Tibial artery (tissue), 4 donors: ENCODE data around the gene PARP1.

Experiments
- DNase-seq, 2 donors: peaks; one replicate each; pipeline ENCODE4 v3.0.0-alpha.2; 2019
- H3K27ac ChIP-seq, 2 donors: fragments of 200-600 bp; sonication (generic) in 1 of 2; 1 replicate in 1 of 2; 2 replicates in 1 of 2; pipeline ENCODE4 v1.5.1; 2018 to 2019; ENCODE audit warnings: mild to moderate bottlenecking in 1 of 2
- H3K27me3 ChIP-seq, 2 donors: fragments of 200-600 bp; sonication (generic) in 1 of 2; one replicate each; pipeline versions ENCODE4 v1.5.1 to v1.6.0; 2016 to 2019
- H3K36me3 ChIP-seq, 3 donors: fragments of 200-600 bp; sonication (generic) in 2 of 3; one replicate each; pipeline ENCODE4 v1.5.1; 2016 to 2019; ENCODE audit warnings: mild to moderate bottlenecking in 2 of 3
- H3K4me1 ChIP-seq, 4 donors: fragments of 200-600 bp; sonication (generic) in 2 of 4; 1 replicate in 3 of 4; 2 replicates in 1 of 4; pipeline ENCODE4 v1.5.1; 2016 to 2019
- H3K4me3 ChIP-seq, 2 donors: fragments of 200-600 bp; sonication (generic) in 1 of 2; 1 replicate in 1 of 2; 2 replicates in 1 of 2; pipeline ENCODE4 v1.5.1; 2018 to 2019; ENCODE audit warnings: mild to moderate bottlenecking in 2 of 2
- H3K9me3 ChIP-seq, 3 donors: fragments of 200-600 bp; sonication (generic) in 1 of 3; one replicate each; pipeline ENCODE4 v1.5.1; 2016 to 2019
- intact Hi-C: fragments of 100-400 bp; cut with DNase I; formaldehyde crosslinking; loops from one replicate; pipeline ENCODE4 v1.15.0; 2023; ENCODE audit warnings: low total_unique reads
- TF ChIP-seq, protein P1 (sequence below), 2 experiments: fragments of 200-600 bp in 1 of 2; fragments of 450-650 bp in 1 of 2; IDR thresholded peaks; one replicate each; pipeline ENCODE4 v1.5.1; 2017 to 2019; ENCODE audit warnings: antibody characterized with exemption in 2 of 2, mild to moderate bottlenecking in 1 of 2, moderate library complexity in 1 of 2

The PARP1 gene

DNA sequence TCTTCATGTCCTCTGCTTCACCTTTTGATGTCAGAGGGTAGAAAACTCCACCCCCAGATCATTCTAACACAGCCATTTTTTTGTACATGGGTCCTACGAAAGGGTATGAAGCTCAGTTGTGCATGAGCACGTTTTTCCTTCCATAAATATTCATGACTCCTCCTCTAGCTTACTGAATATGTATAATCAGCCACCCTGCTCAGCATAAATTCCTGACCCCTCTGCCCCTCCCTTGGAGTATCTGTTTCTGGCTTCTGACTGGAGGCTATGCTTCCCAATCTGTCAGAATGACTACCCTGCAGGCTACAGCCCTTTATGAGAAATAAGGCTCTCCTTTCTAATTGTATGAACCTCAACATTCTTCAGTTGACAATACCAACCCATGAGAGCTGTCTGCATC is 42.8 kb upstream of the PARP1 start:
- Histone ChIP-seq H3K9me3 (no peaks in the 10 kb centered on the region), H3K4me1 (no peaks in the 10 kb centered on the region), H3K4me3 (no peak overlapping the region), H3K27ac (no peak overlapping the region), H3K36me3 (no peaks in the 10 kb centered on the region), H3K27me3 (no peaks in the 10 kb centered on the region)
- TF ChIP-seq, protein P1, sequence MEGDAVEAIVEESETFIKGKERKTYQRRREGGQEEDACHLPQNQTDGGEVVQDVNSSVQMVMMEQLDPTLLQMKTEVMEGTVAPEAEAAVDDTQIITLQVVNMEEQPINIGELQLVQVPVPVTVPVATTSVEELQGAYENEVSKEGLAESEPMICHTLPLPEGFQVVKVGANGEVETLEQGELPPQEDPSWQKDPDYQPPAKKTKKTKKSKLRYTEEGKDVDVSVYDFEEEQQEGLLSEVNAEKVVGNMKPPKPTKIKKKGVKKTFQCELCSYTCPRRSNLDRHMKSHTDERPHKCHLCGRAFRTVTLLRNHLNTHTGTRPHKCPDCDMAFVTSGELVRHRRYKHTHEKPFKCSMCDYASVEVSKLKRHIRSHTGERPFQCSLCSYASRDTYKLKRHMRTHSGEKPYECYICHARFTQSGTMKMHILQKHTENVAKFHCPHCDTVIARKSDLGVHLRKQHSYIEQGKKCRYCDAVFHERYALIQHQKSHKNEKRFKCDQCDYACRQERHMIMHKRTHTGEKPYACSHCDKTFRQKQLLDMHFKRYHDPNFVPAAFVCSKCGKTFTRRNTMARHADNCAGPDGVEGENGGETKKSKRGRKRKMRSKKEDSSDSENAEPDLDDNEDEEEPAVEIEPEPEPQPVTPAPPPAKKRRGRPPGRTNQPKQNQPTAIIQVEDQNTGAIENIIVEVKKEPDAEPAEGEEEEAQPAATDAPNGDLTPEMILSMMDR (IDR thresholded peaks at IDR 0.05) = no peak
- intact Hi-C loops = no loop called here
- no peak for DNase-seq

DNA sequence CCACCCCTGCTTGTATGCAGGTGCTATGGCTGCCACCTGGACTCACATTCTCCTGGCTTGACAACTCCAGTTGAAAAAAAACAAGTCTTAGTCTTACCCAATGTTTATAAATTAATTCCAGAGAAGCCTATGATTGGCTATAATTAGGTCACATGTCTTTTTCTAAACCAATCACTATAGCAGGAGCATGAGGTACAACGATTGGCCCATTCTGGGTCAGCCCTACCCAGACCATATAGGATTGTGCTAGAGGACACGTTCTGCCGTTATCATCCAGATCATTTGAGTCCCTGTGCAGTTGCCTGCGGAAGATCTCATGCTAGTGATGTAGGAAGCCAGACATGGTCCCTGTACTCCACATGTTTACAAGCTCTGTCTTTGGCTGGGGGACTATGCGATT is 41.9 kb upstream of the PARP1 start:
- H3K27ac ChIP-seq = no peak overlapping the region
- H3K9me3 ChIP-seq = no peaks in the 10 kb centered on the region
- H3K36me3 ChIP-seq = no peaks in the 10 kb centered on the region
- DNase-seq = no peak
- H3K4me1 ChIP-seq = no peaks in the 10 kb centered on the region
- intact Hi-C loops = no loop called here
- H3K27me3 ChIP-seq = no peaks in the 10 kb centered on the region
- TF ChIP-seq, protein P1 (IDR thresholded peaks at IDR 0.05) = no peak
- no peak overlapping the region for H3K4me3 ChIP-seq

DNA sequence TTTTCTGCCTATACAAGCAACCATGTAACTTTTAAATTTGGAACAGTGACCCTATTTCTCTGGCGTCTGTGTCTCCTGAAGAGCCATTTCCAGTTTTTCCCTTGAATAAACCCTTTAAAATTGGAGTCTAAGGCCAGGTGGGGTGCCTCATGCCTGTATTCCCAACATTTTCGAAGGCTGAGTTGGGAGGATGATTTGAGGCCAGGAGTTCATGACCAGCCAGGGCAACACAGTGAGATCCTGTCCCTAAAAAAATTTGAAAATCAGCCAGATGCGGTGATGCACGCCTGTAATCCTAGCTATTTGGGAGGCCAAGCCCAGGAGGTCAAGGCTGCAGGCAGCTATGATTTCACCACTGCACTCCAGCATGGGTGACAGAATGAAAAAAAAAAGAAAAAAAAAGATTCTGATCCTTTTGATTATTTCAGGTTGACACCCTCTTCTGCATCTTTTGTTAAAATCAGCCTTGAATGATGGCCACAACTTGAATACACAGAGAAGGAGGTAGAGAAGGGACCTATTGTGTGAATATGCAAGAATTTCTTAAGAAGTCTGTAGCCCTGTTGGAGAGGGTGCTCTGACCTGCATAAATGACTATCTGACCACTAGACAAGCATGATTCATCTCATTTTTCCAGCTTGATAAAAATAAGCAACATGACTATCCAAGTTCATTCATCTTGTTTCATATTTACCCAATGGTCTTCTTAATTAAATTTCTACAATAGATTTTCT is 40.2 kb upstream of the PARP1 start:
- Histone ChIP-seq H3K9me3 (no peaks in the 10 kb centered on the region), H3K27me3 (no peaks in the 10 kb centered on the region), H3K4me1 (no peaks in the 10 kb centered on the region), H3K4me3 (no peak overlapping the region), H3K36me3 (no peaks in the 10 kb centered on the region), H3K27ac (no peak overlapping the region)
- DNase-seq = no peak
- TF ChIP-seq, protein P1 (IDR thresholded peaks at IDR 0.05) = no peak
- intact Hi-C loops = no loop called here

DNA sequence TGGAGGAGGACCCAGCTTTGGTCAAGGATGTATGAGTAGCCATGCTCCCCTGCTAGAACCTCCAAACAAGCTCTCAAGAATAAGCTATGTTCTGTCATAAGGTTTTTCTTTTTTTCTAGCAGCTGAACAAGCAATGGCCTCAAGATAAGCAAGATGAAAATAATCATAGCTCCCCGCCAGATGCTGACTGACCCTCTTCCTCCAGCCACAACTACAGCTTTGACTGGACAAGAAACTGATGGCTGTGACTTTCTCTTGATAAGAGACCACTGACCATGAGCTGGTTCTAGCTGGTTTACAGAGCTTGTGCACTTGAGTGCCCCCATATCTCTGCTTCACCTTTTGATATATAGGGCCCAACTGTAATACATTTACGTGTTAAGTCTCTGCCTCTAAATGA is 38.2 kb upstream of the PARP1 start:
- DNase-seq = no peak
- H3K9me3 ChIP-seq = no peaks in the 10 kb centered on the region
- H3K4me3 ChIP-seq = no peak overlapping the region
- no peak overlapping the region for H3K27ac ChIP-seq
- intact Hi-C loops = no loop called here
- no peaks in the 10 kb centered on the region for H3K36me3 ChIP-seq
- TF ChIP-seq, protein P1 (IDR thresholded peaks at IDR 0.05) = no peak
- no peaks in the 10 kb centered on the region for H3K4me1 ChIP-seq
- peaks cover 0 to 9% of the 10 kb centered on the region in 2 donors for H3K27me3 ChIP-seq

DNA sequence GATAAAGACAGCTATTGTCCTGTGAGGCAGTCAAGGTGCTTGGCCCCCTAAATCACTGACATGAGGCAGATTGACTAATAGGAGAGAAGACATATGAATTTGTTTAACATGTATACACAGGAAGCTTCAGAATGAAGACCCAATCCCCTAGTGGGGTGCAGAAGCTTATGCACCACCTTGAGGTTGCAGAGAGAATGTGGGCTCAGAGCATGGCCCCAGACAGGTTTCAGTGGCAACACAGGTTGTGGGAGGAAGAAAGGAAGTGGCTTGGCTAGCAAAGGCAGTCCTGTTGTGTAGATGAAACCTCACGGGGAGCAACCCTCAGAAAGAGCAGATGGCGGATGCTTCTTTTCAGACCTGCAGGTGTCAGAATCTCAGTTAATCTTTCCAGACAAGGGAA is 37.0 kb upstream of the PARP1 start:
- H3K27me3 ChIP-seq = peaks cover 0 to 9% of the 10 kb centered on the region in 2 donors
- no peaks in the 10 kb centered on the region for H3K9me3 ChIP-seq
- no peak overlapping the region for H3K4me3 ChIP-seq
- TF ChIP-seq, protein P1 (IDR thresholded peaks at IDR 0.05) = no peak
- no peaks in the 10 kb centered on the region for H3K4me1 ChIP-seq
- DNase-seq = no peak
- intact Hi-C loops = no loop called here
- H3K36me3 ChIP-seq = no peaks in the 10 kb centered on the region
- H3K27ac ChIP-seq = no peak overlapping the region

DNA sequence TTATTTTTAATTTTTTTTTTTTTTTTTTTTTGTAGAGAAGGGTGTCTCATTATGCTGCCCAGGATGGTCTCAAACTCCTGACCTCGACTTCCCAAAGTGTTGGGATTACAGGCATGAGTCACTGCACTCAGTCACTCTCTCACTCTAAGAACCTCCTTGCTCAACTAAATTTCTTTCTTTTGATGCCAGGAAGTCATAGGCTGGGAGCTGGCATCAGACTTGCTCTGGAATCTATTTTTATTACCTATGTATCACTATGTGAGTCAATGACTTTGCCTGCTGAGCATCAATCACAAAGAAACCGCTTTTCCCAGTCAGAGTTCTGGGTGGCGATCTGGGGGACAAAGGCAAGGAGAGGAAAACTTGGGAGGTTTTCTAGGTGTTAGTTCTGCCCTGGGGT is 35.5 kb upstream of the PARP1 start:
- H3K36me3 ChIP-seq = no peaks in the 10 kb centered on the region
- H3K27ac ChIP-seq = no peak overlapping the region
- TF ChIP-seq, protein P1 (IDR thresholded peaks at IDR 0.05) = no peak
- no peak for DNase-seq
- H3K9me3 ChIP-seq = no peaks in the 10 kb centered on the region
- peaks cover 0 to 9% of the 10 kb centered on the region in 2 donors for H3K27me3 ChIP-seq
- no peaks in the 10 kb centered on the region for H3K4me1 ChIP-seq
- intact Hi-C loops = no loop called here
- no peak overlapping the region for H3K4me3 ChIP-seq
